ENCODE results near the gene PPIL3. TPM values are rescaled to one million over a fixed set of nuclear protein-coding genes. Genes with fewer than 3 reads are reported as not detected.

Gene PPIL3
- total RNA-seq, 4 donors from 2014 or later, result 10.5 to 26.4 (median 19.5) TPM

- H3K27me3 ChIP-seq, result no peaks in the 10 kb centered on the region
- H3K4me1 ChIP-seq, result no peaks in the 10 kb centered on the region
- no peak overlapping the region for H3K27ac ChIP-seq
- no peaks in the 10 kb centered on the region for H3K9me3 ChIP-seq
- no peak for DNase-seq
- no peak for TF ChIP-seq POLR2A (IDR thresholded peaks at IDR 0.05)
- TF ChIP-seq CTCF (IDR thresholded peaks at IDR 0.05), result no peak
- no peaks in the 10 kb centered on the region for H3K36me3 ChIP-seq
- H3K4me3 ChIP-seq, result no peak overlapping the region
These were observed 59.6 kb downstream of the PPIL3 start for GRCh38 chr2:200829258-200829655.

GRCh38 chr2:200828572-200829257, 60.2 kb downstream of the PPIL3 start:
- no peak for TF ChIP-seq POLR2A (IDR thresholded peaks at IDR 0.05)
- no peak for TF ChIP-seq CTCF (IDR thresholded peaks at IDR 0.05)
- Histone ChIP-seq H3K4me3 (no peak overlapping the region), H3K36me3 (no peaks in the 10 kb centered on the region), H3K4me1 (no peaks in the 10 kb centered on the region), H3K9me3 (no peaks in the 10 kb centered on the region), H3K27me3 (no peaks in the 10 kb centered on the region), H3K27ac (no peak overlapping the region)
- DNase-seq, result no peak

DNA sequence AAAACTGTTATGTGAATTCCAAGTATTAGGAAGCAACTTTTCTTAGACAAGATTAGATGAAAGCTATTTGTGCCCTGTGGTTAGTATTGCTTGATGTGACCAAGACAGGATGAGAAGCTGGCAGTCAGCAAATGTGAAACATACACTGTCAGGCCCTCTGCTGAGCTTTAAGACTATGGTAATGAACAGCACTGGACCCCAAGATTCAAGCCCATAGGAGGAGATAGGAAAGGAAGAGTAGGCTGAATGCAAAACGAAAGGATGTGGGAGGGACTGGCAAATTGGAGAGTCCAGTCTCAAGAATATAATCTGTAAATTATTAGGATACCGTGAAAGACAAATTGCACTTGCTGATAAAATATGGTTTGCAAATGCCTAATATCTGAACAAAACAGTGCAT, 60.8 kb downstream of the PPIL3 start:
- no peak overlapping the region for H3K27ac ChIP-seq
- no peak for DNase-seq
- H3K4me3 ChIP-seq, result no peak overlapping the region
- H3K27me3 ChIP-seq, result no peaks in the 10 kb centered on the region
- H3K9me3 ChIP-seq, result no peaks in the 10 kb centered on the region
- H3K4me1 ChIP-seq, result no peaks in the 10 kb centered on the region
- no peaks in the 10 kb centered on the region for H3K36me3 ChIP-seq
- no peak for TF ChIP-seq POLR2A (IDR thresholded peaks at IDR 0.05)
- TF ChIP-seq CTCF (IDR thresholded peaks at IDR 0.05), result no peak

GRCh38 chr2:200821686-200822245, 67.1 kb downstream of the PPIL3 start:
- H3K36me3 ChIP-seq, result peaks cover 0 to 52% (median 5%) of the 10 kb centered on the region in 3 donors

More at GRCh38 chr2:200821686-200822245, 67.1 kb downstream of the PPIL3 start:
- Histone ChIP-seq H3K27me3 (no peaks in the 10 kb centered on the region), H3K27ac (no peak overlapping the region), H3K4me1 (no peaks in the 10 kb centered on the region), H3K4me3 (no peak overlapping the region), H3K9me3 (no peaks in the 10 kb centered on the region)
- DNase-seq, result no peak
- TF ChIP-seq CTCF (IDR thresholded peaks at IDR 0.05) (no peak), POLR2A (IDR thresholded peaks at IDR 0.05) (no peak)

Small RNA genes lying within 50 kb of the gene (small RNA-seq; reads per million reads assigned to genes)
- gene RF00019 (0 reads per million in 2 donors), gene RNA5SP115 (0 reads per million in 2 donors), gene RNU6-312P (0 reads per million in 2 donors), gene RNU6-31P (0 reads per million in 2 donors), gene RNU6-762P (0 reads per million in 2 donors)

Other genes with a start within 250 kb of the PPIL3 start
- gene BZW1, start 77.2 kb downstream of the PPIL3 start, total RNA-seq, result 100 to 1,000 TPM; 122 to 236 (median 133) TPM
- 100 to 1,000 TPM; 119 to 173 (median 144) TPM for gene CLK1, start 24.4 kb downstream of the PPIL3 start, total RNA-seq
- gene NIF3L1, start 294 bp upstream of the PPIL3 start, total RNA-seq, result 10 to 100 TPM in 3 of 4 donors, 1 to 10 TPM in 1; 7.4 to 27.5 (median 18.0) TPM
- gene ORC2, start 74.6 kb upstream of the PPIL3 start, total RNA-seq, result 10 to 100 TPM; 23.8 to 51.2 (median 28.7) TPM
- gene HYCC2, start 182.6 kb upstream of the PPIL3 start, total RNA-seq, result 10 to 100 TPM; 17.3 to 31.9 (median 29.0) TPM
- gene NDUFB3, start 182.9 kb upstream of the PPIL3 start, total RNA-seq, result 10 to 100 TPM; 45.7 to 96.2 (median 75.1) TPM
- 100 to 1,000 TPM; 157 to 526 (median 297) TPM for gene CFLAR, start 227.1 kb upstream of the PPIL3 start, total RNA-seq